IPS-11a (cell line): ENCODE data around the gene TWF2.

Experiments
- H3K4me3 ChIP-seq: one replicate; pipeline ENCODE4 v1.5.1; 2013; ENCODE audit warnings: low read depth, low read length, control low read depth

Gene TWF2

GRCh38 chr3:52259035-52259434 is 20.1 kb upstream of the TWF2 start:
- no peak overlapping the region for H3K4me3 ChIP-seq

GRCh38 chr3:52257911-52258310 is 19.0 kb upstream of the TWF2 start:
- H3K4me3 ChIP-seq, result no peak overlapping the region

GRCh38 chr3:52256622-52257021 is 17.7 kb upstream of the TWF2 start:
- H3K4me3 ChIP-seq, result no peak overlapping the region

GRCh38 chr3:52256159-52256558 is 17.2 kb upstream of the TWF2 start:
- H3K4me3 ChIP-seq, result no peak overlapping the region

- H3K4me3 ChIP-seq, result no peak overlapping the region
Measured at GRCh38 chr3:52254608-52255007, 15.7 kb upstream of the TWF2 start.

GRCh38 chr3:52253314-52254304 is 14.7 kb upstream of the TWF2 start:
- no peak overlapping the region for H3K4me3 ChIP-seq

- H3K4me3 ChIP-seq, result no peak overlapping the region
Measured at GRCh38 chr3:52250122-52250521, 11.2 kb upstream of the TWF2 start.

- H3K4me3 ChIP-seq, result no peak overlapping the region
Measured at GRCh38 chr3:52249683-52250082, 10.7 kb upstream of the TWF2 start.

GRCh38 chr3:52248816-52249547 is 10.0 kb upstream of the TWF2 start:
- H3K4me3 ChIP-seq, result no peak overlapping the region

- H3K4me3 ChIP-seq, result no peak overlapping the region
Measured at GRCh38 chr3:52248165-52248541, 9.2 kb upstream of the TWF2 start.

- H3K4me3 ChIP-seq, result no peak overlapping the region
Measured at GRCh38 chr3:52247409-52248164, 8.6 kb upstream of the TWF2 start.

GRCh38 chr3:52246728-52247408 is 7.9 kb upstream of the TWF2 start:
- H3K4me3 ChIP-seq, result no peak overlapping the region

GRCh38 chr3:52246264-52246620 is 7.3 kb upstream of the TWF2 start:
- H3K4me3 ChIP-seq, result peak overlapping the region; percentile 44

GRCh38 chr3:52245322-52246263 is 6.6 kb upstream of the TWF2 start, which contains the start of gene PPM1M:
Gene PPM1M, plus strand, starts transcription at chr3:52245759. Its CDS starts 66 bp downstream, at chr3:52245825.
- H3K4me3 ChIP-seq, result peak within 1 kb of the TSS; percentile 44

GRCh38 chr3:52243791-52244628 is 5.1 kb upstream of the TWF2 start:
- H3K4me3 ChIP-seq, result no peak overlapping the region

GRCh38 chr3:52242039-52242438 is 3.1 kb upstream of the TWF2 start:
- no peak overlapping the region for H3K4me3 ChIP-seq

GRCh38 chr3:52240886-52241370 is 2.0 kb upstream of the TWF2 start:
- H3K4me3 ChIP-seq, result no peak overlapping the region

GRCh38 chr3:52240059-52240885 is 1.3 kb upstream of the TWF2 start:
- H3K4me3 ChIP-seq, result no peak overlapping the region
